22Rv1 (cell line): ENCODE data around the gene EFCAB8.

Experiments
- H3K27ac ChIP-seq: fragments of 450-650 bp; 2 replicates; pipeline ENCODE4 v1.5.1; 2017
- ZFX ChIP-seq: fragments of 450-650 bp; IDR thresholded peaks from 2 replicates; pipeline ENCODE4 v1.6.1; 2017; ENCODE audit warnings: antibody characterized with exemption, borderline replicate concordance
- TF ChIP-seq, protein P1 (sequence below): fragments of 450-650 bp; IDR thresholded peaks from 2 replicates; pipeline ENCODE4 v1.5.1; 2017; ENCODE audit warnings: mild to moderate bottlenecking

EFCAB8 gene

DNA sequence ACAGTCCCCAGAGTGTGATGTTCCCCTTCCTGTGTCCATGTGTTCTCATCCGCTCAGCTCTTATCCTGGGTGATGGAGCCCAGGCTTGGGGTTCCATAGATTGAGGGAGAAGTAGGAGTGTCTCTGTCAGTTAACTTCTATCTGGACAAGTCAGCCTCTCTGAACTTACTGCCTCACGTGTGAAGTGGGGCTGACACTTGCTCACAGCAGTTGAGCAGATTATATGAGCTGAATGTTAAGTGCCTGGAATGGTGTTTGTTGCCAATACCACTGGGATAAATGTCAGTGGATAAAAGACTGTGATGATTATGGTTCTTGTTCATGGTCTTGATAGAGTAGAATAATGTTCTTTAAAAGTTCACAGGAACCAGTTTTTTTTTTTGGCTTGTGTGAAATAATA, 17.1 kb upstream of the EFCAB8 start:
- no peak overlapping the region for H3K27ac ChIP-seq
- TF ChIP-seq, protein P1, sequence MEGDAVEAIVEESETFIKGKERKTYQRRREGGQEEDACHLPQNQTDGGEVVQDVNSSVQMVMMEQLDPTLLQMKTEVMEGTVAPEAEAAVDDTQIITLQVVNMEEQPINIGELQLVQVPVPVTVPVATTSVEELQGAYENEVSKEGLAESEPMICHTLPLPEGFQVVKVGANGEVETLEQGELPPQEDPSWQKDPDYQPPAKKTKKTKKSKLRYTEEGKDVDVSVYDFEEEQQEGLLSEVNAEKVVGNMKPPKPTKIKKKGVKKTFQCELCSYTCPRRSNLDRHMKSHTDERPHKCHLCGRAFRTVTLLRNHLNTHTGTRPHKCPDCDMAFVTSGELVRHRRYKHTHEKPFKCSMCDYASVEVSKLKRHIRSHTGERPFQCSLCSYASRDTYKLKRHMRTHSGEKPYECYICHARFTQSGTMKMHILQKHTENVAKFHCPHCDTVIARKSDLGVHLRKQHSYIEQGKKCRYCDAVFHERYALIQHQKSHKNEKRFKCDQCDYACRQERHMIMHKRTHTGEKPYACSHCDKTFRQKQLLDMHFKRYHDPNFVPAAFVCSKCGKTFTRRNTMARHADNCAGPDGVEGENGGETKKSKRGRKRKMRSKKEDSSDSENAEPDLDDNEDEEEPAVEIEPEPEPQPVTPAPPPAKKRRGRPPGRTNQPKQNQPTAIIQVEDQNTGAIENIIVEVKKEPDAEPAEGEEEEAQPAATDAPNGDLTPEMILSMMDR = no peak
- TF ChIP-seq ZFX = no peak

DNA sequence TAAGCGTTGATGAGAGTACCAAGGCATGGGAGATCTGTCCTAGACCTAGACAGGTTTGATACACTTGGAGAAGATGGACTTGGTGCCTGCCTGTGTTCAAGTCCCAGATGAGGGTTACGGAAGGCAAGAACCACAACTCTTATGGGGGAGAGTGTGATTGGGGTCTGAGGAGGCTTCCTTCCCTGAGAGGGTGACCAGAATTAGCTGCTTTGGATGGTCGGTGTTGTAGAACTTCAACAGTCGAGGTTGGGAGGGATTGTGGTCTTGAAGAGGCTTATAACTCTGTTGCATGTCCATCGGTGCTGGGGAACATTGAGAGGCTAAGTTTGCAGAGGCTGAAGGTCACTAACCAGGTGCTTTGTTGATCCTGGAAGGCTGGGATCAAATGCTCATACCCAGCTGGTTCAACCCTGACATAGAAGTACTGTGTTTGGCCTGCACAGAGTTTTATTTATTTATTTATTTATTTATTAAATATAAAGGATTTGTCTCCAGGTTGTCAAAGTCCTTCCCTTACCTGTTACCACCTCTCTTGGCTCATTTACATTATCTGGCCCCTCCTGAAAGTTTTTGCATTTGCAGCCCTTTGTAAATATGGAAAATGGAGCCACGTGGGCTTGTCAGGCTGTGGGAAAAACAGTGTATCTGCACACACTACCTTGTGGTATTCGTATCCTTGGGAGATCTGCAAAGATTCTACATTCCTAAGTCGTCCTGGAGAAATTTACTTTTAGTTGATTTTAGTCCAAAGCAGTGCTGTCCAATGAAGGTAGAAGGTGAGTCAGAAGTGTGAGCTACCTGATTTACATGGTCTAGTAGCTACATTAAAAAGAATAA, 15.8 kb upstream of the EFCAB8 start:
- TF ChIP-seq, protein P1 = no peak
- TF ChIP-seq ZFX = no peak
- H3K27ac ChIP-seq = no peak overlapping the region

DNA sequence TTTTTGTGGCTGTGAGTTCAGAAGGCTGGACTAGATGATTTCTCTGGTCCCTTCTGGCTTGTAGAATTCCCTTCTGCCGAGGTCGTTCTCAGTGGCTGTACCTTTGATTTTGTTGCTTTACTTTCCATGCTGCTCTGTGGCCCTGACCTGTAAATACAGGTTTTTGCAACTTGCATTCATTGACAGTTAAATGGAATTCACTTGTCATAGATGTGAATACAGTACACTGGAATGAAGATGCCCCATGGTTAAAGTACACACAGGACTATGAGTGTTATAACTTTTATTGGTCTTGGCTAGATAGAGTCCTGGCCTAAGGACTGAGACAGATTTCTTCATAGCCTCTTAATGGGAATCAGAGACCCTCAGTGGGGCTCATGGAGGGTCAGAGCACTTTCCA, 12.9 kb upstream of the EFCAB8 start:
- H3K27ac ChIP-seq = no peak overlapping the region
- no peak for TF ChIP-seq ZFX
- TF ChIP-seq, protein P1 = no peak

GRCh38 chr20:32846852-32847251, 11.9 kb upstream of the EFCAB8 start:
- TF ChIP-seq, protein P1 = no peak
- no peak for TF ChIP-seq ZFX
- H3K27ac ChIP-seq = no peak overlapping the region

- no peak overlapping the region for H3K27ac ChIP-seq
- TF ChIP-seq, protein P1 = no peak
- TF ChIP-seq ZFX = no peak
Observed at GRCh38 chr20:32847964-32848363, 10.8 kb upstream of the EFCAB8 start.

DNA sequence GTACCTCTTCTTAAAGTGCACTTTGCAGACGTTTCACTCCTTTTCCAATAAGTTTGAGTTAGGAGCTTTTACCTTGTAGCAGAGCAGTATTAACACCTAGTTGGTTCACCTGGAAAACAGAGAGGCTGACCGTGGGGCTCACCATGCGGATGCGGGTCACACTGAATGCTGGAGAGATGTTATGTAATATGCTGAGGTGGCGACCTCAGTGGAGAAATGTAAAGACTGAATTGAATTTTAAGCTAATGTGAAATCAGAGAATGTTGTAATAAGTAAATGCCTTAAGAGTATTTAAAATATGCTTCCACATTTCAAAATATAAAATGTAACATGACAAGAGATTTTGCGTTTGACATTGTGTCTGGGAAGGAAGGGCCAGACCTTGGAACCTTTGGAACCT, 9.9 kb upstream of the EFCAB8 start:
- no peak overlapping the region for H3K27ac ChIP-seq
- TF ChIP-seq, protein P1 = no peak

DNA sequence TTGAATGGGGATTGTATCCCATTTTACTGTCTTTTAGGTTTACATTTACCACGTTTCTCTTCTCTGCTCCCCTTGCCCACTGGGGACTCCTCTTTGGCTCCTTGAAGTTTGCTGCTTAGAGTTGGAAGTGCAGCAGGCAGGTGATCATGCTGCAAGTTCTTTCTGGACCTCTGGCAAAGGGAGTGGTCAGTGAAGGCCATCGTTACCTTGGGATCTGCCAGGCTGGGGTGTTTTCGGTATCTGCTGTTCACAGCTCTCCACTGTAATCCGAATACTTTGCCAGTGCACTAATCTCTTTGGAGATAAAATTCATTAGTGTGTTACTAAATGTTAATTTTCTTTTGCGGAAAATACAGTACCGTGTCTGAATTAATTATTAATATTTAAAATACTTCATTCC, 9.1 kb upstream of the EFCAB8 start:
- no peak overlapping the region for H3K27ac ChIP-seq
- TF ChIP-seq ZFX = no peak
- TF ChIP-seq, protein P1 = no peak
